Activated CD8-positive, alpha-beta T cell treated with anti-CD3 and anti-CD28 coated beads for 36 hours (primary cell): ENCODE data around the gene ENTPD3. TPM values are rescaled to one million over a fixed set of nuclear protein-coding genes. Genes with fewer than 3 reads are reported as not detected.

Experiments used
- ATAC-seq: fragments of 200-7000 bp; cut with Tn5 transposase; one replicate; pipeline ENCODE4 v1.10.0; 2021; ENCODE audit warnings: mild to moderate bottlenecking, moderate library complexity
- CTCF ChIA-PET: fragments of 350-600 bp; sonication (Branson Sonifier 250); formaldehyde crosslinking; loops from one replicate; lab custom pipeline; 2021; ENCODE audit warnings: antibody characterized with exemption; lab: Charles Lee
- POLR2A ChIA-PET: fragments of 350-600 bp; sonication (Branson Sonifier 250); formaldehyde crosslinking; loops from one replicate; lab custom pipeline; 2021; ENCODE audit warnings: antibody characterized with exemption; lab: Charles Lee
- DNase-seq: peaks from one replicate; pipeline ENCODE4 v3.0.0-alpha.2; 2020
- H3K27ac Mint-ChIP-seq: one replicate; pipeline ENCODE4 v1.8.0; 2021; ENCODE audit warnings: mild to moderate bottlenecking, mixed read lengths
- H3K27me3 Mint-ChIP-seq: one replicate; pipeline ENCODE4 v1.8.0; 2021; ENCODE audit warnings: mixed read lengths
- H3K36me3 Mint-ChIP-seq: one replicate; pipeline ENCODE4 v1.8.0; 2021; ENCODE audit warnings: low read depth, mixed read lengths
- H3K4me1 Mint-ChIP-seq: one replicate; pipeline ENCODE4 v1.8.0; 2021; ENCODE audit warnings: low read depth, mixed read lengths
- H3K4me3 Mint-ChIP-seq: one replicate; pipeline ENCODE4 v1.8.0; 2021; ENCODE audit warnings: mild to moderate bottlenecking, moderate library complexity, mixed read lengths
- H3K9me3 Mint-ChIP-seq: one replicate; pipeline ENCODE4 v1.8.0; 2021; ENCODE audit warnings: mixed read lengths
- intact Hi-C: fragments of 100-400 bp; cut with micrococcal nuclease; formaldehyde crosslinking; loops from one replicate; pipeline ENCODE4 v1.10.0; 2022
- total RNA-seq, 2 experiments: library from RNA; stranded (reverse); gene quantifications; one replicate each; pipeline ENCODE4 v1.2.3, GENCODE V29; 2021
- TF ChIP-seq, protein P1 (sequence below): fragments of 200-600 bp; IDR thresholded peaks from one replicate; pipeline ENCODE4 v1.8.0; 2022; ENCODE audit warnings: antibody characterized with exemption, mild to moderate bottlenecking

ENTPD3 gene
- total RNA-seq, 2 experiments from 2014 or later, result not detected

DNA sequence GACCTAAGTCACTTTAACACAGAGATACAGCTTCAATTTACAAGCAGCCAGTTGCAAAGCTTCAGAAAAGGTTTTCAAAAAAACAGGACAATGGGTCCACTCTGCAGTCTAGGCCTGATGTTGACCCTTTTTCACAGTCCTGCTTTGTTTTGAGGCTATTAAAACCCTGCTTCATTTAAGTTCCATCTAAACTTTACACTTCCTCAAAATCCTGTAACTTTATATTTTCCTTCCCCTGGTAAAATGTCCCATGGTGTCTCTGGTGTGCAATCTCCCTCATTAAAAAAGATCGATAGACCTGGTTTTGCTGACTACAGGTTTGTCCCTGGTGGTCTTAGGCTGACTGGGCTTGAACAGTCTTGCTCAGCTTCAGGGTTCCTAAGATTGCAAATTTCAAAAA lies 65.1 kb downstream of the ENTPD3 start:
- ATAC-seq (no peak), DNase-seq (no peak)
- peaks cover 33% of the 10 kb centered on the region for H3K4me1 Mint-ChIP-seq
- H3K36me3 Mint-ChIP-seq, result peaks cover 5% of the 10 kb centered on the region
- H3K27ac Mint-ChIP-seq, result peak overlapping the region; percentile 93
- CTCF ChIA-PET, result interaction anchor here (3.0 kb wide), 1 partner anchor 123 kb away, joined by 13 read pairs; no protein-coding TSS in a partner anchor
- peak overlapping the region; percentile 94 for H3K4me3 Mint-ChIP-seq
- H3K9me3 Mint-ChIP-seq, result no peaks in the 10 kb centered on the region
- H3K27me3 Mint-ChIP-seq, result no peaks in the 10 kb centered on the region
- POLR2A ChIA-PET, result interaction anchor here (0.7 to 3.6 kb wide), 9 partner anchors 8 to 1045 kb away, joined by 3 to 38 read pairs (median 4); partner anchors contain the start of genes CTNNB1, RPSA, ZNF619 and ZNF621
- TF ChIP-seq, protein P1, sequence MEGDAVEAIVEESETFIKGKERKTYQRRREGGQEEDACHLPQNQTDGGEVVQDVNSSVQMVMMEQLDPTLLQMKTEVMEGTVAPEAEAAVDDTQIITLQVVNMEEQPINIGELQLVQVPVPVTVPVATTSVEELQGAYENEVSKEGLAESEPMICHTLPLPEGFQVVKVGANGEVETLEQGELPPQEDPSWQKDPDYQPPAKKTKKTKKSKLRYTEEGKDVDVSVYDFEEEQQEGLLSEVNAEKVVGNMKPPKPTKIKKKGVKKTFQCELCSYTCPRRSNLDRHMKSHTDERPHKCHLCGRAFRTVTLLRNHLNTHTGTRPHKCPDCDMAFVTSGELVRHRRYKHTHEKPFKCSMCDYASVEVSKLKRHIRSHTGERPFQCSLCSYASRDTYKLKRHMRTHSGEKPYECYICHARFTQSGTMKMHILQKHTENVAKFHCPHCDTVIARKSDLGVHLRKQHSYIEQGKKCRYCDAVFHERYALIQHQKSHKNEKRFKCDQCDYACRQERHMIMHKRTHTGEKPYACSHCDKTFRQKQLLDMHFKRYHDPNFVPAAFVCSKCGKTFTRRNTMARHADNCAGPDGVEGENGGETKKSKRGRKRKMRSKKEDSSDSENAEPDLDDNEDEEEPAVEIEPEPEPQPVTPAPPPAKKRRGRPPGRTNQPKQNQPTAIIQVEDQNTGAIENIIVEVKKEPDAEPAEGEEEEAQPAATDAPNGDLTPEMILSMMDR, result no peak
- intact Hi-C loops, result loop anchor here (5.0 kb wide), 1 partner anchor 115 kb away; no protein-coding TSS in a partner anchor

DNA sequence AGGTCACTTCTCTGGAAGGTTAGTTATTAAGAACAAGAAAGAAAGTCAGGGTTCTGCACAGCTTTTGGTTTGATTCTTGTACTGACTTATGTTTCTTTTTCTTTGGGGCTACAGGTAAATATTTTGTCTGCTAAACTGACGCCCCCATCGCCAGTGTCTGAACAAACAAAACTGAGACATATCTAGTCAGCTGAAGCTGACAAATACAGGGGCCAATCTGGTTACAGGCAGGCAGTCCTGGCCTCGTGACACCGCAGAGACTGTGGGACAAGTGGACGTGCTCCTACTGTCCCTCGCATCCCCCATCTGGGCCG lies 65.5 kb downstream of the ENTPD3 start:
- Mint-ChIP-seq H3K9me3 (no peaks in the 10 kb centered on the region), H3K4me1 (peaks cover 33% of the 10 kb centered on the region), H3K27me3 (no peaks in the 10 kb centered on the region), H3K27ac (peak overlapping the region; percentile 93), H3K4me3 (peak overlapping the region; percentile 94), H3K36me3 (peaks cover 8% of the 10 kb centered on the region)
- no peak for DNase-seq
- no peak for ATAC-seq
- CTCF ChIA-PET, result interaction anchor here (1.6 to 3.0 kb wide), 3 partner anchors 53 to 143 kb away, joined by 5 to 13 read pairs (median 5); partner anchors contain the start of gene ZNF620
- TF ChIP-seq, protein P1, result no peak
- POLR2A ChIA-PET, result interaction anchor here (0.5 to 3.6 kb wide), 9 partner anchors 7 to 1046 kb away, joined by 3 to 38 read pairs (median 4); partner anchors contain the start of genes CTNNB1, RPSA, ZNF619 and ZNF621
- intact Hi-C loops, result loop anchor here (5.0 kb wide), 1 partner anchor 115 kb away; no protein-coding TSS in a partner anchor

DNA sequence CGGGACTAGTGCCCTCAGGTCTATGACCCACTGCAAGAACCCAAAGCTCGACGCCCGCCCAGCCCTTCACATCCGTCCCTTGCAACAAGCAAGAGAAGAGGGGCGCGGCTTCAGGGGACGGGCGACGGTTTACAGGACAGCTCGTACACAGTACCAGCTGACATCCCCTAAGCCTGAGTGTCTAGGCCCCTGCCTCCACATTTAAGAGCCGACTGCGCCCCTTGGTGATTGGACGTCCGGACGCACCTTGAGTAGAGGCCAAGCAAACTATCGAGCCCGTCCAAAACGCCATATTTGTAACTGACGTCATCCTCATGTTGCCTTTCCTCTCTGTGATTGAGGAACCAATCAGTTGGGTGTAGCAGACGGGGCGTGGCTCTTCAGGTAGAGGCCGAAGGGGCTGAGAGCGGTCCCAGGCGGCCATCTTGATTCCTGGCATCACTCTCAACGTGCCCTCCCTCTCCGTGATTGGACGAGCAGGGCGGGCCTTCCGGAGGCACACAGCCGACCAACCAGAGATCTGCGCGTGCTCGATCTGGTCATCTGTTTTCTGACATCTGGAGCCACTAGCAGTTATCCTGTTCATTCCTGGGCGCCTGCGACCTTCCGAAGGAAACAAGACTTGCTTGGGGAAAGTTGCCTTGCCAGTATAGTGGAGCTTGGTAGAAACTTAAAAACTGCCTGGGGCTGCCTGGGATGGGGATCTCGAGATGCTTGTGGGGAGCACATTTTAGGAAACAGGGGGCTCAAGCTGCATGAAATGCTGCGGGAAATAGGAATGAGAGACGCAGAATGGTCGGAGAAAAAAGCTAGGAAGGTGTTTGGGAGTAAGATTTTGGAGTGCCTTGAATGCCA lies 66.1 kb downstream of the ENTPD3 start:
- peak; percentile 93 for ATAC-seq
- ChIA-PET POLR2A (interaction anchor here (0.5 to 3.6 kb wide), 9 partner anchors 11 to 1046 kb away, joined by 3 to 38 read pairs (median 4); partner anchors contain the start of genes CTNNB1, RPSA, ZNF619 and ZNF621), CTCF (interaction anchor here (1.1 to 3.0 kb wide), 5 partner anchors 12 to 144 kb away, joined by 3 to 13 read pairs (median 5); partner anchors contain the start of gene ZNF620)
- peak; percentile 99 for DNase-seq
- Mint-ChIP-seq H3K27me3 (no peaks in the 10 kb centered on the region), H3K9me3 (no peaks in the 10 kb centered on the region), H3K27ac (peak overlapping the region; percentile 93), H3K4me1 (peaks cover 33% of the 10 kb centered on the region), H3K4me3 (peak overlapping the region; percentile 94), H3K36me3 (peaks cover 14% of the 10 kb centered on the region)
- TF ChIP-seq, protein P1, result no peak
- intact Hi-C loops, result loop anchor here (5.0 kb wide), 1 partner anchor 116 kb away; no protein-coding TSS in a partner anchor

DNA sequence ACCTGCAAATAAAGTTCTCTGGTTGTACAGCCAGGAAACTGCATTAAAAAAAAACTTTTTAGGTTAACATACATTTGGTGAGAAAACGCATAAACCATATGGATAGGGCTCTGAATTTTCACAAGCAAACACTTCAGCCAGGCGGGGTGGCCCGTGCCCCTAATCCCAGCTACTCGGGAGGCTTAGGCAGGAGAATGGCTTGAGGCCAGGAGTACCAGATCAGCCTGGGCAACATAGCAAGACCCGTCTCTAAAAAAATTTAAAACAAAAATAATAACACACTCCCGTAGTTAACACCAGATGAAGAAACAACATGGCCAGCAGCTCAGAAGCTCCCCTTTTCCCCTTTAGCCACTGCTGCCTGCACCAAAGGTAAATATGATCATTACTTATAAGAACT lies 66.9 kb downstream of the ENTPD3 start:
- CTCF ChIA-PET, result interaction anchor here (1.1 to 3.0 kb wide), 5 partner anchors 11 to 145 kb away, joined by 3 to 13 read pairs (median 5); partner anchors contain the start of gene ZNF620
- intact Hi-C loops, result loop anchor here (5.0 kb wide), 1 partner anchor 117 kb away; no protein-coding TSS in a partner anchor
- H3K9me3 Mint-ChIP-seq, result no peaks in the 10 kb centered on the region
- TF ChIP-seq, protein P1, result no peak
- no peaks in the 10 kb centered on the region for H3K27me3 Mint-ChIP-seq
- no peak for DNase-seq
- peak overlapping the region; percentile 94 for H3K4me3 Mint-ChIP-seq
- H3K36me3 Mint-ChIP-seq, result peaks cover 23% of the 10 kb centered on the region
- H3K27ac Mint-ChIP-seq, result peak overlapping the region; percentile 93
- POLR2A ChIA-PET, result interaction anchor here (0.8 to 3.6 kb wide), 5 partner anchors 10 to 143 kb away, joined by 3 to 38 read pairs (median 4); partner anchors contain the start of genes ZNF619 and ZNF620
- ATAC-seq, result no peak
- peaks cover 38% of the 10 kb centered on the region for H3K4me1 Mint-ChIP-seq
